Measurements from ENCODE around the gene LYSMD2. TPM values are rescaled to one million over a fixed set of nuclear protein-coding genes. Genes with fewer than 3 reads are reported as not detected.

Gene LYSMD2
- total RNA-seq, 1 donor from 2014 or later, result 18.2 TPM

DNA sequence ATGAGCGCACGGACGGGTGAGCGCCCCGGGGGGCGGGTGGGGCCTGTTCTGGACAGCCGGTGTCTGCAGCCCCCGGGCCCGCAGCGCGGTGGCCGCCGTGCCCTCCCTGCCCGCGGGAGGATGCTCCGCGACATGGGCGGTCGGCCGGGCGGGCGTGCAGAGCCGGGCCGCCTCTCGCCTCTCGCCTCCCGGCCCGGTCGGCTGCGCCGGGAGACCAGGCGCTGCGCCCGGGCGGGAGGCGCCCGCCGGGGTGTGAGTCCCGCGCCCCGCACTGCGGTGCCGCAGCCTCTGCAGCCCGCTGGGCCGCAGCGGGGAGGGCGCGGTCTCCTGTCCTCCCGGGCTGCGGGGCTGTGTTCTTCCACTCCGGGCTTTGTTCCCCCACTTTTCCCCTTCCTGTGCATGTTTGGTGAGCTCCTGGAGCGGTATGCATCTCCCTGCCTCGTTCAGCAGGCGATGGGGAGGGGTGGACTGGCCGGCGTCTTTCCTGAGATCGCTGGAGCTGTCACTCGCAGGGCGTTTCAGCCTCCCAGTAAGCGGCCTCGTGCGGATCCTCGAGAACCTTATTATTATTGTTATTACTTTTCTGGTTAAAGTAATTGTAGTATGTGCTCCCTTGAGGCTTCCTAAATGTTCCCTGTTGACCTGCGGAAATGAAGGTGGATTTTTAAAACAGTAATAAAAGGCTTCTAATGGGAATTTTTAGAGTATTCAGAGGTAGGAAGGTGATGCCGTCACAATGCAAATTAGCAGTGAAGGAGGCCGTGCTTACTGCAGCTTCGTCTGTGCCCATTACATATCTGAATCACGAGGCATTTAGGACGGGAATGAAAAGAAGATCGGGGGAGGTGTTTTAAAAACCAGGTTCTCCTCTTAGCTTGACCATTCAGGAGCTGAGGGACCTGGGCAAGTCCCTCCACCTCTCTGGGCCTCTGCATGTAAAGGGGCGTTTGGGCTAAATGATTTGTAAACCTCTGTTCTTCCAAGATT is 14.5 kb upstream of the LYSMD2 start:
- DNase-seq (ENCODE audit: low spot score), result no peak

DNA sequence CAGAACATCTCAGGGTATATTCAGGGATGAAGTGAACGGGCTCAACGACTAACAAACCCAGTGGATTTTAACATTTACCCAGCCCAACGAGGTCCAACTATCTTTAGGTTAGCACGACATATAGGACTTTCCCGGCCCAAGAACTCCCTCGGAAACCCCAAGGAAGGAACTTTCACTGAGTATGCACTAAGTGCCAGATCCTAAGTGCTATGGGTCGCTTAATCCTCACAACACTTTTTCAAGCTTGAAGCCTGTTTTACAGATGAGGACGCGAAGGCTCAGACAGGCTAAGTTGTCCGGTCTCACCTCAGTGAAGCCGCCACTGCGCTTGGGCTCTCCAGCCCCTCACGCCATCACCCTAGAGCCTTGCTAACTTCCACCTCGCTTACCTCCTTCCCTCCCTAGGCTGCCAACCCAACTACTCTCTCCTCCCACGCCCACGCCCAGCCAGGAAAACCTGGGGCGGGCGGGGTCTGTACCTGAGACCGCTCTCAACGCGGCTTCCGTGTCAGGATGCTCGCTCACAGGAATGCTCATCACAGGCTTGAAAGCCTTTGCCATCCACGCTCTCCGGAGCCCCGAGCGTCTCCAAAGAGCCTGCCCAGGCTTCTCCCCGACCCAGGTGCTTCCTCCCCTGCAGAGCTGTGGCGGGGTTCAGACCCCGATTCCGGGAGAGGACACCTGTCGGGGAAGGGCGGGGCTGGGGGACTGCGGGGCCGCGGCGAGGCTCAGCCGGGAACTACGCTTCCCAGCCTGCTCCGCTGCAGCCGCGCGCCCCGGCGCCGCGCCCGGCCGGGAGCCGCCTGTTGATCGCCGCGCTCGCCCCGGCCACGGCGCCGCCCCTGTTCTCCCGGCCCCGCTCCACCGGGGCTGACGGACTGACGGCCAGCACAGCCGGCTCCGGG is 13.6 kb upstream of the LYSMD2 start, which contains the start of gene TMOD2:
Gene TMOD2, plus strand, starts transcription at position 806 of the 905 bp plus-strand sequence. CDS start 14,845 bp downstream, outside the sequence.
- DNase-seq (ENCODE audit: low spot score), result peak; percentile 40

DNA sequence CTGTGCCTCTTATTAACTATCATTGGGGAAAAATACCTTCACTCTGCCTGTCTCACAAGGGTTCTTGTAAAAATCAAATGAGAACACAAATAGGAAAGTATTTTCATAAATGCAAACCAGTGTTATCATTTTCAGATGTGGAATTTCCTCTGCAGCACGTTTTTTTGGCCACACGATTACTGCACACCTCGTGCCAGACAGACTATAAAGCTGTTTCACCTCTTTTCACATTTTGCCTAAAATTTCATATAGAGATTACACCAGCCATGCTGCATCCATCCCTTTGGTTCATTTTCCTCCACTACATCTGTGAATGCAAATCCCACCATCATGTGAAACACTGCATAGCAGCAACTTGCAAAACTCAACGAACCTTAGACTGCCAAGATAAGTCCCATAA is 12.7 kb upstream of the LYSMD2 start:
- DNase-seq (ENCODE audit: low spot score), result no peak

DNA sequence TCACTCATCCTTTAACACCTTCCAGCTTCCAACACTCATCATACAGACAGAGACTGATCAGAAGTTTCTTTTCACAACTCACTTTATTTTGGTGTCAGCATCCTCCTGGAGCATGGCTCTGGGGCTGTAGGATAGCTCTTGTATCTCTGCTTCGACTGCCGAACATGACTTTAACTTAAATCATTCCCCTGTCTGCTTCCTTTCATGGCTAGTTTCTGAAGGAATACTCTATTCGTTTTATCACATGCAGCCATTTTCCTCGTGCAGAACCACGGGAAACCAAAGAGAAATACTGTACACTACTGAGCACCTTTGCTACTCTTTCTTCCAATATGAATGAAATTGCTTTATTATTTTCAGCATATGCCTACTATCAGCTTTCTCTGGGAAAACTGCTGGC is 11.9 kb upstream of the LYSMD2 start:
- DNase-seq (ENCODE audit: low spot score), result no peak

DNA sequence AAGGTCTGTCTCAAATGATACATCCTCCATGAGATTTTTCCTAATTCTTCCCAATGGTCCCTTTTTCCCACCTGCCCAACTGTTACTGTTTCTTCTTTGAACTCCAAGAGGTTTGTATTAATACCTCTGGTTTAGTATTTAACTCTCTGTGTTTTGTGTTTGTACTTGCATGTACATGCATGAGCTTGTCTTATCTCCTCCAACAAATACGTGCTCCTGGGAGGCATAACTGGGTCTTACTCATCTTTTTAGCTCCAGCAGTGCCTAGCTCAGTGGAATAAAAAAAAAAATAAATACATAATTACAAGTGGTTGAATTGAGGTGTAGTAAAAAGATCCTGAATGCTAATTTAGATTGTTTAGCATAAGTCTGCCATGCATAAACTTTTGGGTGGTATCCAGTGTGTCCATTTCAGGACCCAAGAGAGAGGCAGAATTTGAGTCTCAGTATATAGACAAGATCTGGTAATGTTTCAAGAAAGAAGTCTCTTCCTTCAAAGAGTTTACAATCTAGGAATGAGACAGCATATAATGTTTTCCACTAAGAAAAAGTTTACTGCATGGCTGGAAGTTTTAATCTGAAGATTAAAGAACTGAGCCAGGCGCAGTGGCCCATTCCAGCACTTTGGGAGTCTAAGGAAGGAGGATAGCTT is 1.7 kb upstream of the LYSMD2 start:
- DNase-seq (ENCODE audit: low spot score), result no peak

DNA sequence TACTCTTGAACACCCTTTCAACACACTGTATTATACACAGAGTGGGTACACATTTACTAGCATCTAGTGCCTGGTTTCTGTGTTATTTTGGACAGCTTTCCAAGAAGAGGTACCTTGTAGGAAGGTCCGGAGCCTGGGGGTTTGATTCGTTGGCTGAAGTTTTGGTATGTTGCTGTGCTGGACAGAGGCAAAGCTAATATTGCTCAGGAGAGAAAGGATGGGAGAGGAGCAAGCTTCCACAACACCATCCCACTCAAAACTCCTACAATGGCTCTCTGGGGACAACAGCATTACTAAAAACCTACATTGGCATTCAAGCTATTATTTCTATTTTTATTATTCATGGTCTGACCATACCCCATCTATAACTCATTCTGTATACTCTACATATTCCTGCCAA is 1.1 kb upstream of the LYSMD2 start:
- no peak for DNase-seq (ENCODE audit: low spot score)

DNA sequence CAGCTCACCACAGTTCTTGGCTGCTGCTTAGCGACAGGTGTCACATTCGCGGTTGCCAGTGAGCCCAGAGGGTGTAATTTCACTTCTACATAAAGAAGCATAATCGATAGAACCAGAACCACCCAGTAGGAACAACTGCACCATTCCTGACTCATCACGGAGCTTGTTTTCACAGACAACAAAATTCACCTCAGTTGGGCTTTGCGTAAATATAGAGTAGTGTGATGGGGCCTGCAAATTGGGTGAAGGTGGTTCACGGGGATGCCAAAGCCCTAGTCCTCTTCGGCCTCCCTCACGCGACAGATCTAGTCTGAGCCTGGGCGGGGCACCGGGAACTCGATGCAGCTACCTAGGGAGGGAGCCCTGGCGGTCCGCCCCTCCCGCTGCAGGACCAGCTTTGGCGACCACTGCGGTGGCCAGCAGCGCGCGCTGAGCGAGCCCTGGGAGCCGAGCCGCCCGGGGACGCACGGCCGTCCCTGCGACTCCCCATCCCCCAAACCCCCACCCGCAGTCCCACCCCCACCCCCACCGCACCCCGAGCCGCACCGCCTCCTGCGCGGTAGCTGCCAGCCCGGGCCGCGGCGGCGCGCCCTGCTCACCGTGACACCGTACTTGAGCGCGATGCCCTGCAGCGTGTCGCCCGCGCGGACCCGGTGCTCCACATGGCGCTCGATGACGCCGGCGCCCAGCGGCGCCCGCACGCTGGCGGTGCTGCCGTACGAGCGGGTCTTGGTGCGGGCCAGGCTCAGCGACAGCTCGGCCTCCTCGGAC is 519 bp downstream of the LYSMD2 start:
- peak; percentile 32 for DNase-seq (ENCODE audit: low spot score)

DNA sequence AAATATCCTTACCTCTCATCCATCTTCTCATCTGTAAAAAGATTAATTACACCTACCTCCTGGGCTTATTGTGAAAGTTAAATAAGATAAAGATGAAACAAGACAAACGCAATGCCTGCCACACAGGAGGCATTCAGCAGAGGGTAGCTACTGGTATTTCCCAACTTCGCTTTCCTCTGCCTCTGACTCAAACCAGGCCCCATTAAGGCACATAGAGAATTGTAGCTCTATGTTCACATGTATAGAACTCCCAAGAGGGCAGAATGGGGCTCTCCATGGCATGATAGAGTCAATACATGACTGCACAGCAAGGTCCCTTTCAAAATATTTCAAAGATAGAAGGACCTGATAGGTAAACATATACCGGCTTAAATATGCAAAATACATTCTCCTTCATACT is 1.4 kb downstream of the LYSMD2 start:
- DNase-seq (ENCODE audit: low spot score), result no peak

DNA sequence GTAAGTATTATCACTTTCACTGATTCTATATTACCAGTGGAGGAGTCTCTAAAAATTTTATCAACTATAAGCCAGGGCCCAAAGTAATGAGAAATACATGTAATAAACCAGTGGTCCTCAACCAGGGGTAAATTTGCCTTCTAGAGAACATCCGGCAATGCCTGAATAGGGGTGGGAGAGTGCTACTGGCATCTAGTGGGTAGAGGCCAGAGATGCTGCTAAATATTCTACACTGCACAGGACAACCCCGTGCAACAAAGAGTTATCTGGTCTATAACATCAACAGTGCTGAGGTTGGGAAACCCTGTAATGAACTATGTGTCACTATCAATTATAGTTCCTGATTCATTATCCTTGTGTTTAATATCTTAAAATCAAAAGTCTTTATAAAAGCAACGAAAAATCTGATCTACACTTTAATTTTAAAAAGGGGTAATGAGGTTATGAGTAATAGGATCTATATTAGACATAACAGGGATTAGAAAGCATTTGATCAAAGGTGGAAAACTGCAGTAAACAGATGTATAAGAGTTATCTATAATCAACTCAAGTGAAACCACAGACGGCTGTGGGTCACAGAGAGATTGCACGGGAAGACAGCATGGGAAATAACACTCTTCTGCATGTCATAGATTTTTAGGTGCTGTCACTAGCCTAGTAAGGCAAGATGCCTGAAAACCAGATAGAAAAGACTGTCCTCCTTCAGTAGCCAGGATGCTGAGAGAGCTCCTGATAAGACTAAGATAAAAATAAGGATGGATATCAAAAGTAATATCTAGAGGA is 2.0 kb downstream of the LYSMD2 start:
- DNase-seq (ENCODE audit: low spot score), result no peak

DNA sequence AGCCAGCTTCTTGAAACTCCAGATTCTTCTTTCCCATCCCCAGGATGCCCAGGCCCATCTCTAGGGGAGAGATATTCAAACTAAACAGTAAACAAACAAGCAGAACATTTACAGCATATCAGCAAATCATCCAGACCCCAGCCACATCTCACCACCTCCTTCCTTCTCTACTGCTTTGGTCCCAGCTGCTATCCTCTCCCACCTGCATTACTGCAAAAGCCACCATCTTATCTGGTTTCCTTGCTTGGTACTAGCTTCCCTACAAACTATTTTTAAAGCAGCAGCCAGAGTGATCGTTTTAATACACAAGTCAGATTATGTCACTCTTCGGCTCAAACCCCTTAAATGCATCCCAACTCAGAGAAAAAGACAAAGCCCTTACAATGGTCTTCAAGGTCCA is 4.8 kb downstream of the LYSMD2 start:
- DNase-seq (ENCODE audit: low spot score), result no peak

DNA sequence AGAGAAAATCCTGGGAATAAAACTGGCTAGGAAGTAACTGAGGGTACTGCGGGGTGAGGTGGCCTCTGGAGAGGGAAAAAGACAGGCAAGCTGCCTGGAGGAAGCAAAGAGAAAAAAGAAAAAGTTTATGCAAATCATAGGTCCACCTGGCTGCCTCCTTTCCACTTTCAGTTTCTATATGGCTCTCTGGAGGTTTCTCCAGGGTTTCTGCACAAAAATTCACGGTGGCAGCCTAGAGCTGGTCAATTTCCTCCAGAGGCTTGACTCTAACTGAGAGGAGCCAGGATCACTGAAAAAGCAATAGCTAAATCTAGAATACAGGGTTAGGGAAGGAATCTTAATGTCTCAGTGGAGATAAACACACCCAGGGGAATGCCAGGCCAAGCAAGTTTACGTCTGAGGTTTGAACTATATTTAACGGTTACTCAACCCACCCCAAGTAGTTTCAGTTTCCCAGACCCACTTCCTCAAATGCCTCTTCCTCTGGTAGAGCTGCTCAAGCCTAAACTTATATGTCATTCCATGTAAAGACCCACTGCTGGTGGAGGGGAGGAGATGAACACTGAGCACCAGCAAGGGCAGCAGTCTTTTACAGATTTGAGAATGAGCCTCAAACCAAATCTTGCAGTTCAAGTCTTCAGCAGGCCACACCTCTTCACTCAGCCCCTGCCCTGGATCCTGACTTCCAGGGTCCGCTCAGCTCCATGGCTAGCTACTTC is 5.7 kb downstream of the LYSMD2 start:
- DNase-seq (ENCODE audit: low spot score), result peak; percentile 29

DNA sequence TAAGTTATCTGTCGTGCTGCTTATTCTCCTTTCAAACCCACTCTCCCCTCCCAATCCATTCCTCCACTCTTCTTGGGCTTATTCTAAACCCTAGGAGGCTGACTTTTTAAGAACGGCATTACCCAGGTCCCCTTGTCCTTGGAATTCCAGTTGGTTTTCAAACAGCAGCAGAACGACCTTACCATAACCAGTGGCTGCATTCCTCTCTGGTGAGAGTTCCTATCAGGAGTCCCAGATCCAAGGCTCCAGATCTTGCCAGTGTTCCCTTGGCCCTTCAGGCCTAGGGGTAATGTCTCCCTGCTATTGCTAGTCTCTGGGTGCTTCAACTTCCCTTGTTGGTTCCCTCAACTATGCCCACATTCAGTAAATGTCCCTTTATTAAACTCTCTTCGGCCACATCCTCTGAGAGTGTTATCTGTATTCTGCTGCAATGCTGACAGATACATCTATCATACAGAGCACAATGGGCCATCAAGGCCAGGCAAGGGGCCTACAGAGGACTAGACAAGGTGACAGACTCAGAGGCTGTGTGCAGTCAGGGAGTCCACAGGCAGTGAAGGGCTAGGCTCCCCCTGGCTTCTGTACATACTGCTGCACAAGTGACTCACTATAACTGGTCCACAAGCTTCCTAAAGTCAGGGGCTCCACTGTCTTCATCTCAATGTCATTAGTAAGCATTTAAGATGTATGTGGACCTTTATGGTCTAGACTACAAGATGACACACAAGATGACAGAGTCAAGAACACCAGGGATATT is 10.1 kb downstream of the LYSMD2 start:
- DNase-seq (ENCODE audit: low spot score), result no peak

DNA sequence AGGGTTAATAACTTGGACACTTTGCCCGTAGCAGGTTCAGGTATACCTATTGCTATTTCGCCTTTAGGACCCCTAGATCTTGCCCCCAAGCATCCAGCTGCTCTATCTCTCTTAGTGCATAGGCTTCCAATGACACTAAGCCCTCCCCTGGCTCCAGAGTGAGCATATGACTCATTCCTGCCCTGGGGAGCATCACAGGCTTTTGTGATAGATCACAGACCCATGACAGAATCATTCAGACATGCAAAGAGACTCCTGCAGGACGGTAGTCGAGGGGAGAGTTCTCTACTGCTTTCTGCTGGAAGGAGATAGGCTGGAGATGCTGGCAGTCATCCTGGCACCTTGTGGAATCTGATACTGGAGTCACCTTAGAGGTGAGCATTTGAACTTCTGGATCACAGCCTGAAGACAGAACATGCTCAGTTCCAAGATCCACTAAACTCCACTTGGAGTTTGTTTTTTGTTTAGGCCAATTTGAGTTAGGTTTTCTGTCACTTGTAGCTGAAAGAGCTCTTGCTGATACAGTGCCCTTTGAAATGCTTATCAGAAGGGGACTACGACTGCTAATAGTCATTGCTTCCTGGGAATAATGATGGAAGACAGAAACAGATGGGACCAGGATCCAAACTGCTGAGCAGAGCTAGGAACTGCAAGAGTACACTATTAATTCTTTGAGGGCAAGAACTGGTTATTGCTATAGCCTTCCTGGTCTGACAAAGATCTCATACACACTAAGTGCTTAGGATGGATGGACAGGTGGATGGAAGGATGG is 11.0 kb downstream of the LYSMD2 start:
- DNase-seq (ENCODE audit: low spot score), result peak; percentile 71

DNA sequence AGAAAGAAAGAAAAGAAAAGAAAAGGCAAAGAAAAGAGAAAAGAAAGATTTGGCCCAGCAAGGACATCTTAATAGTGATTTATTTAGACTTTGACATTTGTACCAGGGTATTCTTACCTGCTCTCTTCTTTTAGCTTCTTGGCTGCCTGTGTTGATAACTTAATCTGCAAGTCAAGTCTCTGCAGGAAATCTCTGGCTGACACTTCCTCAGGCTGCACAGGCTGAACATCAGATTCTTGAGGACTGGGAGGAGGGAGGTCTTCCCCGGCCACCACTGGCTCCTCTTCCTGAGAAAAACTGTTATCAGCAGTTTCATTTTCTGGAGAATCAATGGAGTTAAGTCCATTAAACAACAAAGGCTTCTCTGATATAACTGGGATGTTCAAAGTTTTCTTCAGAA is 12.8 kb downstream of the LYSMD2 start:
- DNase-seq (ENCODE audit: low spot score), result no peak

DNA sequence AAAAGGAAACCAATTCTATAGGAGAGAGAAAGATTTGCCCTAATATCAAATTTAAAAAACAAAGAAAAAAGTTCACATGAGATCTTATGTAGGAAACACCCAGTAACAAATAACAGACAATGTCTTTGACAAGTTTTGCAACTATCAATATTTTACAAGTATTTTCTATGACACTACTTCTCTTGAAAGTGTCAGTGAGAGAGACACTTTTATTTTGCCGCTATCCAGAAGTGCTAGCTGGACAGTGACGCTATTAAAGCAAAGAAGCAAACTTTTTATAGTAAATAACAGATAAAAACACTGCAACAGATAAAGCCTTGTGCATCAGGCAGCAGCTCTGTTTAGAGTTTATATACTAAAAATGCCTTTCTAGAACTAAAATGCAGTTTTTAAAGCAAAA is 13.3 kb downstream of the LYSMD2 start:
- DNase-seq (ENCODE audit: low spot score), result no peak

DNA sequence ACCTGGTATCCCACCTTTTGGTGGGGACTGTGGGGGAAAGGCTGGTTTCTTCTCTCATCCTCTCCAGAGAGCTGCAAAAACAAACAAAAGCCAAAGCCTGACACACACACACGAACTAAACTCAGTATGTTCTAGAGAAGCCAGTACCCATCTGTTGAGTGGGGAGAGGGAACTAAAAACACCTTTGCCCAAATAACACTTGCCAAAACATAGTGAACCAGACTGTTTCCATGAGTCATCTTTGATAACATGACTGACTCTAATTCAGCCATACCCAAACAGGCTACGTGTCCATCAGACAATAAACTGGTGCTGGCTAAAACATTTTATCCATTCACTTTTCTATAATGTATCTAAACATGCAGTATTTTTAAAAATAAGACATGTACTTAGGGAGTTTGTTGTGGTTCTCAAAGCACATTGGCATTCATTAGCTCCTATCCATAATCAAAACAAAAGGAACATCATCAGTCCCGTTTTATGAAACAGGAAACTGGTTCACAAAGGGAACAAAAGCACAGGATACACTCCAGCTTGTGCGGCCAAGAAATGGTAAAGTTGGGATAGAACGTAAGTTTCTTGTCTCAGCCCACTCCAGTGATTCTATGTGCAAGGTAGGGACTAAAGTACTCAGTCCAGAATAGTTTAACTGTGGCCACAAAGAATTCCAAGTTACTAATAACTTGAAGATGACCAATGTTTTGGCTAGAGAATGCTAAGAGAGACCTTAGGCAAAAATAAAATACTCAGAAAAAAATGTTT is 16.1 kb downstream of the LYSMD2 start:
- no peak for DNase-seq (ENCODE audit: low spot score)
